Measurements from ENCODE around the gene CD38.
"Not testable (repeated sequence)": the region's sequence is repeated elsewhere in the genome, so short reads cannot be mapped to it uniquely, and the experiment has no call there.

CD38 gene

DNA sequence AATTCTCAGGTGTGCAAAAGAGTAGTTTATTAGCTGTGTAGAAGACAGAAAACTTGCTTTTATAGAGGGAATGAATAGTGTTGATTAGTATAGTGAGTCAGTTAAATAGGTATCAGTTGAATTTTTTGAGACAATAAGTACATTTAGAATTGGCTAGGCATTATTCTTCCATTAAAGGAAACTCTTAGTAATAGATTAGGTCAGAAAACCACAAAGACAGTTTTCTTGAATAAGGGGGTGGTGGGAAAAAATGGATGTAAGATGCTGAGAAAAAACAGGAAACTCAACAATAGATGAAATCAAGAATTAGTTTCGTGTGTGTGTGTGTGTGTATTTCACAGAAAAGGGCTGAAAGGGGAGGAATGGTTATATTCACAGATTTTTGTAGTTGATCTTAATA is 16.8 kb downstream of the CD38 start:
- in situ Hi-C loops (cut with HindIII; ENCODE audit: low sequenced_read_pairs), result no loop called here

- in situ Hi-C loops (cut with HindIII; ENCODE audit: low sequenced_read_pairs), result no loop called here
Measured at GRCh38 chr4:15797320-15797719, 19.2 kb downstream of the CD38 start.

DNA sequence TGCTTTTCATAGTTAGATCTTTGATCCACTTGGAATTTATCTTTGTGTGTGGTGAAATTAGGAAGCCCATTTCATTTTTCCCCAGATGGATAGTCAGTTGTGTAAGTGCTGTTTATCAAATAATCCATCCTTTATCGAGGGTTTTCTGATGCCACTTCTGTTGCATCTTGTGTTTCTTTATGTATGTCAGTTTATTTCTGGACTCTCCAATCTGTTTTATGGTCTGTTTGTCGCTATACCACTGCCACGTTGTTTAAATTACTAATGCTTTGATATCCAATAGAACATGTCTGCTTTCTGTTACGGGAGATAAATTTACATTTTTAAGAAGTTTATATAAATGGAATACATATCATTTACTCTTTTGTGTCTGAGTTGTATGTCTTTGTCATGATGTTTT is 21.0 kb downstream of the CD38 start:
- in situ Hi-C loops (cut with HindIII; ENCODE audit: low sequenced_read_pairs), result no loop called here

DNA sequence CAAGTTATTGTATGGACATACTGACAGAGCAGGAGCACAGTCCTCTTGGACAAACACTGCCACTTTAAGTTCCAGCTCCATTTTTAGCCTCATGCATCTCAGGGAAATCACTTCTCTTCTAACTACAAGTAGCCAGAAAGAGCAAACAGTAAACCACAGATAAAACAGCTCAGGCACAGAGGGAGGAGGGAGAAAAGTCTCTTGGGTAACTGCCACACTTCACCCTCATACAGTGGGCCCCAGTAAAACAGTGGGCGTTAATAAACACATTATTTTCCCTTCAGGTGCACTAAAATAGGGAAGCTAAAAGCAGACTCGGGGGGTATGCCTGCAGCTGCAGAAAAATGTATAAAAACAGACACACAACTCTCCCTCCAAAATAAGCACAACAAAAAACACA is 21.6 kb downstream of the CD38 start:
- in situ Hi-C loops (cut with HindIII; ENCODE audit: low sequenced_read_pairs), result no loop called here

DNA sequence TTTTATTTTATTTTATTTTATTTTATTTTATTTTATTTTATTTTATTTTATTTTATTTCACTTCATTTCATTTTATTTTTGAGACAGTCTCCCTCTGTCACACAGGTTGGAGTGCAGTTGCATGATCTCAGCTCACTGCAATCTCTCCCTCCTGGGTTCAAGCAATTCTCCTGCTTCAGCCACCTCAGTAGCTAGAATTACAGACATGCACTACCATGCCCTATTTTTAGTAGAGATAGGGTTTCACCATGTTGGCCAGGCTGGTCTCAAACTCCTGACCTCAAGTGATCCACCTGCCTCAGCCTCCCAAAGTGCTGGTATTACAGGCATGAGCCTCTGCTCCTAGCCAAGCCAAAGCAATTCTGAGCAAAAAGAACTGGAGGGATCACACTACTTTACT is 24.4 kb downstream of the CD38 start:
- in situ Hi-C loops (cut with HindIII; ENCODE audit: low sequenced_read_pairs), result not testable (repeated sequence)

GRCh38 chr4:15805583-15806517 is 27.7 kb downstream of the CD38 start:
- in situ Hi-C loops (cut with HindIII; ENCODE audit: low sequenced_read_pairs), result loop anchor here (5.0 kb wide), 1 partner anchor 66 kb away; no protein-coding TSS in a partner anchor

GRCh38 chr4:15809058-15809457 is 30.9 kb downstream of the CD38 start:
- in situ Hi-C loops (cut with HindIII; ENCODE audit: low sequenced_read_pairs), result loop anchor here (5.0 kb wide), 1 partner anchor 63 kb away; no protein-coding TSS in a partner anchor

DNA sequence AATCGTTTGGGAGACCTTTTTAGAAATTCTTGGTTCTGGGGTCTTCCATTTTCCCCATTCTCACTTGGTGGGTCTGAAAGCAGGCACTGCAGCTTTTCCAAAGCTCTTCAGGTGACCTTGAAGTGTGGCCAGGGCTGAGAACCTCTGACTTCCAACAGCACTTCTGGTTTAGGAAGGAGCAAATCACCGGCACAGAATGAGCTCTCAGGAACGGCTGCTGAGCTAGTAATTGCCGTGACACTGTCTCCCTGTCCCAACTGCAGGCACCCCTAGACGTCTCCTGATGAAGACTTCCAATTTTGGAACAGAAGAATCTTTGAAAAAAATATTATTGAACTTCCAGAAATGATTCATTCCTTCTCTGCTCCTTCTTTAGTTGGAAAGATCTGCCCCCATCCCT is 31.3 kb downstream of the CD38 start:
- in situ Hi-C loops (cut with HindIII; ENCODE audit: low sequenced_read_pairs), result loop anchor here (5.0 kb wide), 1 partner anchor 63 kb away; no protein-coding TSS in a partner anchor

GRCh38 chr4:15811703-15812337 is 33.7 kb downstream of the CD38 start:
- in situ Hi-C loops (cut with HindIII; ENCODE audit: low sequenced_read_pairs), result no loop called here

GRCh38 chr4:15832523-15833451 is 54.7 kb downstream of the CD38 start:
- in situ Hi-C loops (cut with HindIII; ENCODE audit: low sequenced_read_pairs), result no loop called here

DNA sequence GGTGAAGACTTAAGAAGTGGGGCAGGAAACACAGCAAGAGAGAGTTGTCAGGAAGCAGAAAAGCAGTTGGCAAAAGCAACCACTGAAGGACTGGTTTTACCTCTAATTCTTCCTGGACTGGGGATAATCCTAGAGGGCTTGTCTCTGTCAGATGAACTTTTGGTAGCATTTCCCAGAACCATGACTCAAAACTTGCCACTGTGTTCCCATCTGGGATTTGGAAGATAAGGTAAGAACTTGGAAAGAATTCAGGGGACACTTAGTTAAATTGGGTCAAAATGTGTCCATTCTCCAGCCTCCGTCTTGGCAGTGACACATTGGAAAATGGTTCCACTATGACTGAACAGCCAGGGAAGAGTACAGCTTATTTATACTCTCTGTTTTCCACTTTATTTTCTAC is 55.7 kb downstream of the CD38 start:
- in situ Hi-C loops (cut with HindIII; ENCODE audit: low sequenced_read_pairs), result no loop called here

GRCh38 chr4:15836362-15836761 is 58.2 kb downstream of the CD38 start:
- in situ Hi-C loops (cut with HindIII; ENCODE audit: low sequenced_read_pairs), result no loop called here

DNA sequence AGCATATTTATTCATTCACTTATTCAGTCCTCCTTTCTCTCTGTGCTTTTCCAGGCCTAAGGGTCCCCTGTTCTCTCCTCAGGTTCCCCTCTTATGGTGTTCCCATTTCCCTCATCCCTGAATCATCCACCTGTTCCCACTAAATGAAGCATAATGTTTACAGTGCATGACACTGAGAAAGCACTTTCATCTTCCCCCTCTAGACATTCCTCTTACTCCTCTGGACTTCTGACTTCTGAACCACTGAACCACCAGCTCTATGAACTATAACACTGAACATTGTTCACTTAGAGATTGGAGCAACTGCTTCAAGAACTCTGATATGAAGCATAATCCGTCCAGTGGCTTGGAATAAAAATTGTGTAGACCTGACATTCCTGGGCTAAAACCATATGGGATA is 59.5 kb downstream of the CD38 start:
- in situ Hi-C loops (cut with HindIII; ENCODE audit: low sequenced_read_pairs), result no loop called here

GRCh38 chr4:15841194-15841730 is 63.1 kb downstream of the CD38 start:
- in situ Hi-C loops (cut with HindIII; ENCODE audit: low sequenced_read_pairs), result not testable (repeated sequence)

DNA sequence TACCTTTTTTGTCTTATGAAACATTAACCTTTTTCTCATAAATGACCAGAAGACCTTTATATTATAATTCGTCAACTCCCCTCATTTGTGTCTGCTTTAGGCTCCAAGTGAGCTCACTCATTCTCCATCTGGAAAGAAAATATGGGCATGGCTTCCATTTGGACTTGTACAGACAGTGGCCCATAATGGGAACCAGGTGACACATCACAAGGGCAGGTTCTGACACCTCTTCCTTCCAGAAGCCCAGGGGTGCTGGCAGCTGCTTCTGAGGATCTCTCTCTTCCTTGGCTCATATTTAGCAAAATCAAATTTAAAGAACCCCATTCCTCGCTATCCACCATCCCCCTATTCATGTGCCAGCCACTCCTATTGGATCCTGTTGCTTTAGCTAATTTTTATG is 69.6 kb downstream of the CD38 start:
- in situ Hi-C loops (cut with HindIII; ENCODE audit: low sequenced_read_pairs), result no loop called here

GRCh38 chr4:15848191-15848842 is 70.2 kb downstream of the CD38 start:
- in situ Hi-C loops (cut with HindIII; ENCODE audit: low sequenced_read_pairs), result no loop called here

DNA sequence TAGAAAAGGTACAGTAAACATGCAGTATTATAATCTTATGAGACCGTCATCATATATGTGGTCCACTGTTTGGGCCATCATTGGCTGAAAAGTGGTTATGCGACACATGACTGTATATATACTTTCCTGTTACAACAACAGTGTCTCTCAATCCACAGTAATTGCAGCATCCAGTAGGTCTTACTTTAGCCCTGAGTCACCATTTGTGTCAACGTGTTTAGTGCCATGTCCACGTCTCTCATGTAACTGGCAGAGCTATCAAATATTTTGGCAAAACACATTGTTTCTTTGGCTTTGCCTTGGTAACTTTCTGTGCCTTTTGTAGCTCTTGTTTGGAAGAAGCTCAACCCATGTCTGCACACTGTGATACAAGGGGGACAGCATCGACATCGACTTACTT is 73.8 kb downstream of the CD38 start:
- in situ Hi-C loops (cut with HindIII; ENCODE audit: low sequenced_read_pairs), result no loop called here

GRCh38 chr4:15852524-15852923 is 74.4 kb downstream of the CD38 start:
- in situ Hi-C loops (cut with HindIII; ENCODE audit: low sequenced_read_pairs), result no loop called here

DNA sequence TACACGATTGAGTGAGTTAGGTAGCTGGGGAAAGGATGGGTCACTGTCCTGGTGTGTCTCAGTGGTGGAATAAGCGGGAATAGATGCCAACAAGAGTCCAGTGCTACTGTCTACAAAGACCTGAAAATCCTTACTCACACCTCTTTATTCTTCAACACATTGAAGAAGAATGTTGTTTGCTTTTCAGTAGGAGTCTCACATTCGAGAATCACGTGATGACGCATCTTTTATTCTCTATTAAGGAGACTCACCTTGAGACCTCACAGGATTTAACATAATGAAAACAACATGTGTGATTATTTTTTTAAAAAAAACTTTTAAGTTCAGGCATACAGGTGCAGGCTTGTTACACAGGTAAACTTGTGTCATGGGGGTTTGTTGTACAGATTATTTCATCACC is 75.2 kb downstream of the CD38 start:
- in situ Hi-C loops (cut with HindIII; ENCODE audit: low sequenced_read_pairs), result no loop called here

DNA sequence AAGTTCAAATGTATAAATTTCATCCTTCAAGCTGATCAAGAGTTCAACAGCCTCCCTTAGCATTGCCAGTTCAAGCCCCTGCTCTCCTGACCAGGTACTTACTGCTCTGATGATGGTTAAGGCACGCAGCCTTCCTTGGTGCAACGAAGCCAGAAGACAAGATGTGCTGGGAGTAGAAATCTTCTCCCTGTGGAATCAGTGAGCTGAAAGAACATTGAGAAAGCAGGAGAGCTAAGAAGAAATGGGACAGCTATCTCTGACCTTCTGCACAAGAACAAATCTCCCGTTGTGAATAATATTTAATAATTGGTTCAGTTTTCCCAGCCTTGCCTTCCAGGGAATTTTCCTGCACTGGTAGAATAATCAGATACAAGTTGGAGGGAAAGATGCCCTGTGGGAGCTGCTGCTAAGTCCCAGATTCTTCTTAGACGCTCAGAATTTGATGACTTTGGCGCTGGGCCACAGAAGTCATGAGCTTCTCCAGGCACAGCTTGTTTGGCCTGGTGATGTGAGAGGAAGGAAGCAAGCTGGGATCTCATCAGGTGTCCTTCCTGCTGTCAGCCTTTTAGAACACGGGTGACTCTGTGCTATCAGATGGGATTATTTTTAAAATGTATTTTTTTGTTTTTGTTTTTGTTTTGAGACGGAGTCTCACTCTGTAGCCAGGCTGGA is 77.8 kb downstream of the CD38 start:
- in situ Hi-C loops (cut with HindIII; ENCODE audit: low sequenced_read_pairs), result no loop called here

Data from DLD1 (cell line).